Ramos (cell line): Measurements from ENCODE around the gene GCAT.

Experiments
- in situ Hi-C: fragments of 300-500 bp; cut with MboI; formaldehyde crosslinking; loops from one replicate; pipeline ENCODE4 v1.14.3; 2022; ENCODE audit warnings: low sequenced_read_pairs; ENCODE audit not compliant: unreplicated experiment

Gene GCAT

GRCh38 chr22:37807410-37808293, at the start of gene GCAT:
Gene GCAT (plus strand): TSS chr22:37807934. CDS start chr22:37807968, 34 bp downstream.
- in situ Hi-C loops: no loop called here

- in situ Hi-C loops: no loop called here
Observed at GRCh38 chr22:37758694-37759093, 49.0 kb upstream of the GCAT start.

DNA sequence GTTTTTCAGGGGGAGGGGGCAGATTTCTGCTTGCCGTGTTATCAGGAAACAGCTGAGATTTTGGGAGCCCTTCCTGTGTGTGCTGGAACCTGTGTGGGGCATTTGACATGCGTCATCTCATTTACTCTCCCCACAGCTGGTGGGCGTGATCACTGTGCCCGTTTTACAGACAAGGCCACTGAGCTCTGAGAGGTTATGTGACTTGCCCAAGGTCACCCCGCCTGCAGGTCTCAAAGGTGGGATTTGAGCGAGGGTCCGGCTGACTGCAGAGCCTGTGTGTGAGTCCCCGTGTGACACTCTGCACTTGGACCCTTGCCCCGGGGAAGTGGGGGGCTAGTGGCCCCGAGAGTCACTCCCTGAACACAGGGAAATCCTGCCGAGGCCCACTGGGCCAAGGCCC, 48.5 kb upstream of the GCAT start:
- in situ Hi-C loops: no loop called here

DNA sequence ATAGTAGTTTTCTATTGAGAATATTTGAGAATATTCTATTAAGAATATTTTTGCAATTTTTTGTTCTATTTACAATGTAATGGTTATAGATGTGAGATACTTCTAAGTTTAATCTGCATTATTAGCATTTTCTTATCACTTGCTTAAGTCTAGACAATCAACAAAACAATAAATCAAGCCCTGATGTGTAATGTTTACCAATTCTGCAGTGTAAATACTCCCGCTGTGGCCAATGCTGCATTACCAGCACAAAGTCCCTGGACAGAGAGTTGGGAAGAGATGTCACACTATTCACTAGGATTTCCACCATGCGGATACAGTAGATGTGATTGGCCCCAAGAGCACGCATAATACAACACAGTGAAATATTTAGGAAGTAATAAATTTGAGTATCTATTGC, 47.6 kb upstream of the GCAT start:
- in situ Hi-C loops: no loop called here

GRCh38 chr22:37762389-37762836, 45.3 kb upstream of the GCAT start:
- in situ Hi-C loops: no loop called here

- in situ Hi-C loops: no loop called here
Observed at GRCh38 chr22:37763012-37763411, 44.7 kb upstream of the GCAT start.

DNA sequence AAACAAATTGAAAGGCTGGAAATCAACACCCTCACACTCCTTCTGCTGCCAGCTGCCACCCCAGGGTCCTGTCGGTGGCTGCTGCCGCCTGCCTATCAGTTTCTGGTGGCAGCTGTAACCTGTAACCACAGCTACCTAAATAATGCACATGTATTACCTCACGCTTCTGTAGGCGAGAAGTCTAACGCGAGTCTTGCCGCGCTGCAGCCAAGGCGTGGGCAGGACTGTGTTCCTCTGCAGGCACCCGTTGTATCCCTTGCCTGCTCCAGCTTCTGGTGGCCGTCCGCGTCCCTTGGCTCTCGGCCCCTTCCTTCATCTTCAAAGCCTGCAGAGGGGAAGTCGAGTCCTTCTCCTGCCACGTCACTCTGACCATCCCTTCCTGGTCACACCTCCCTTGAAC, 44.1 kb upstream of the GCAT start:
- in situ Hi-C loops: no loop called here

DNA sequence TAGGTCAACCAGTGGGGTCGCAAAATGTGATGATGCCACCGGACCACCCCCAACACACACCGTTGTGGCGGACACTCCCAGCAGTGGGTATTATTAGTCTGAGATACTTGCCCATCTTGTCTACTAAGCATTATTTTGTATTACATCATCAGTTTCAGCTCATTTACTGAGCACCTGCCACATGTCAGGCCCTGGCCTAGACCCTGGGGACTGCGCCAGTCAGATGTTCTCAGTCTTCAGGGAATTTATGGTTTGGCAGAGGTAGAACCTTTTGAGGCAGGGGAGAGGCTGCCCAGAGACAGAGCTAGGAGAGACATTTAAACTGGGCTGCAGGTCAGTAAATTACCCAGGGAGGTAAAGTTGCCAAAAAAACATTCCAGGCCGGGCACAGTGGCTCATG, 43.1 kb upstream of the GCAT start:
- in situ Hi-C loops: no loop called here

DNA sequence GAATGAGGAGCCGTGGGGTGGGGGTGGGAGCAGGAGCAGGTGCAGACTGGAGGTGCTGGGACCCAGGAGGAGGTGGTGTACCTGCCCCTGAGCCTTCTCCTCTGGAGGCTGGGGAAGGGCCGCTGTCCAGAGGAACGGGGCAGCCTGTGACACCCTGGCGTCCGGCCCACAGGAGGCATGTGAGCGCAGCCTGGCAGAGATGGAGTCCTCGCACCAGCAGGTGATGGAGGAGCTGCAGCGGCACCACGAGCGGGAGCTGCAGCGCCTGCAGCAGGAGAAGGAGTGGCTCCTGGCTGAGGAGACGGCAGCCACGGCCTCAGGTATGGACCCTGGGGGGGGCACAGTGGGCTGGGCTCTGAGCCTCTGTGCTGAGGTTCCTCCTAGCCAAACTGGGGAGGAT, 42.2 kb upstream of the GCAT start:
- in situ Hi-C loops: no loop called here

- in situ Hi-C loops: no loop called here
Observed at GRCh38 chr22:37765953-37766576, 41.7 kb upstream of the GCAT start.

DNA sequence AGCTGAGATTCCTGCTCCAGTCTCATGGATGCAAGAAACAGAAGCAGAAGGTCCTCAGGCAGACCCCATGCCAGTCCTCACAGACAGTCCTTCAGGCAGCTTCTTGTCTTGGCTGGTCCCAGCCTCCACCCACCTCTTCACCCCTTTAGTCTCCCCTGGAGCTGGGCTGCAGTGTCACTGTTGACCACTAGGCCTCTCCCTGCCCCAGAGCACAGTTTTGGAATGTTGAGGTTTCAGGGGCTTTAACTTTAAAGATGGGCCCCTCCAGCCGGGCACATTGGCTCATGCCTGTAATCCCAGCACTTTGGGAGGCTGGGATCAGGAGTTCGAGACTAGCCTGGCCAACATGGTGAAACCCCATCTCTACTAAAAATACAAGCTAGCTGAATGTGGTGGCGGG, 39.5 kb upstream of the GCAT start:
- in situ Hi-C loops: no loop called here

GRCh38 chr22:37769056-37769455, 38.7 kb upstream of the GCAT start:
- in situ Hi-C loops: no loop called here

- in situ Hi-C loops: no loop called here
Observed at GRCh38 chr22:37771081-37771480, 36.7 kb upstream of the GCAT start.

DNA sequence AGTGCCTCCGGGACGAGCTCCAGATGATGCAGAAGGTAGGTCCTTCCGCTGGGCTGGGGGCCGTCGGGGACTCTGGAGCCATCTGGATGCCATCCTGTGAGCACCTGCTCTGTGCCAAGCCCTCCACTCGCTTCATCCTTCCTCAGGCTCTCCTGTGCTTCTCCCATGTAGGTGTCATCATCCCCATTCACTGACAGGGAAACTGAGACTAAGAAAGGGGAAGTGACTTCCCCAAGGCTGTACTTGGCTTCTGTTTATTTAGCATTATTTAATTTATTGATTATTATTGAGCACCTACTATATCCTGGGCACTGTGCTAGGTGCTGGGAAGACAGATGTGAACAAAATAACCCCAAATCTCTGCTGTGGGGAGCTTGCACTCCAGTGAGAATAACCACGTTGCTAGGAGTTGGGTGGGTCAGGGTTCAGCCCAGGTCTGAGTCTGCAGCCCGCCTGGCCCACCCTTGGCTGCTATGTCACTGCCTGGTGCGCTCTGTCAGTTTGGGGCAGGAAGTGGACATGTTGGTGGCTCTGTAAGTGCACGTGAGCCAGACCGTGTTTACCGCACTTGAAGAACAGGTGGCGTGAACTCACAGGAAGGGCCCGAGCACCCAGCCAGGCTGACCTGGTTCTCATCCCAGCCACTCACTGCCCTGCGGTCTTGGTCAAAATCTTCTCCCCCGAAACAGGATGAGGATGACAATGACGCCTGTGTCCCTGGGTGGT, 35.9 kb upstream of the GCAT start:
- in situ Hi-C loops: no loop called here

DNA sequence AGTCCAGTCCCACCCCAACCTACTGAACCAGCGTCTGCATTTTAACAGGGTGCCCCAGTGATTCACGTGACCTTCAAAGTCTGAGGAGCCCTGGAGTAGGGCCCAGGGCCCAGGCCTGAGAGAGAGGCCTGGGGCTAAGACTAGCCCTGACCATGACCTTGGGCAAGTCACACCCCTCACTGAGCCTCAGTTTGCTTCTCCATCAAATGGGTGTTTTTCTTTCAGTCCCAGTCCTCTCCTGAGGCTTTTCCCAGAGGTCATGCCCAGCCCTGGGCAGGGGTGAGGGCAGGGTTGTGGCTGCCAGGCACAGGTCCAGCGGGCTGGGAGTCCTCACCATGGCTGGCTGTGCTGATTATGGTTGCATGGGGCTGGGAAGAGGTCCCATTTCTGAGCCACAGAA, 33.0 kb upstream of the GCAT start:
- in situ Hi-C loops: no loop called here

DNA sequence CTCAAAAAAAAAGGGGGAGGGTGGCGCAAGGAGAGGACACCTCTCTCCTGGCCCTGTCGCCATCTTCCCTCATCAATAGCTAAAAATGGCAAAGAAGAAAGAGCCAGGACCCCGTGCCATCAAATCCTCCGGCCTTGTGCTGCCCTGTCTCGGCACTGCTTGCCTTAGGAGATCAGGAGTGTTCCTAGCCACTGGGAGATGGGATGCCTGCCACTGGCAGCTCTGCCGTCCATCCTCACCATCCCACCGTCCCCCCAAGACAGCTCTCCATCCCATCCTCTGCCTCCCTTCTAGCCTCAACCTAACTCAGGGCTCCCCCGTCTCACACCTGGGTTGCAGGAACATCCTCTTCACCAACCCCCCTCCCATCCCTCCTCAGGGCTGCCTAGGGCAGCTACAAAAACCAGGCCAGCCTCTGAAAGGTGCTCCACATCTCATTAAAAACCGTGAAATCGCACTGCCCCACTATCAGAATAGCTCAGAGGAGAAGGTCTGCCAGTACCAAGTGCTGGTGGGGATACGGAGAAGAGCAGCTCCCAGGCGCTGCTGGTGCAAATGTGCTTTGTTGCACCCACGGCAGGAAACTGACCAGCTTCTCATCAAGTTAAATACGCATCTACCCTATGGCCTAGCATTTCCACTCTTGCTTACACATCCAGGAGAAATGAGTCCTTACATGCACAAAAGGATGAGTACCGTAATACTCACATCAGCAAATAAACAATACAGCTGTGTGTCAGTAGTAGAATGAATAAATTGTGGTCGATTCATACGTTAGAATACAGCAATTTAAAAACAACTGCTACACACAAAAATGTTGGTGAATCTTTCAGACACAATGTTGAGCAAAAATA, 31.7 kb upstream of the GCAT start:
- in situ Hi-C loops: no loop called here

DNA sequence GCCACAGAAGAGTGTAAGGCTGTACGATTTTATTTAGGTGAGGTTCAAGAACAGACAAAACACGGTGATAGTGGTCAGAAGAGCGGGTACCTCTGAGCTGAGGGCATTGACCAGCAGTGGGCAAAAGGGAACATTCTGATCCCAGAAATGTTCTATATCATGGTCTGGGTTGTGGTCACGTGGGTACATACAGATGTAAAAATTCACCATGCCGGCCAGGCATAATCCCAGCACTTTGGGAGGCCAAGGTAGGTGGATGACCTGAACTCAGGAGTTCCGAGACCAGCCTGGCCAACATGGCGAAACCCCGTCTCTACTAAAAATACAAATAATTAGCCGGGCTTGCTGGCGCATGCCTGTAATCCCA, 31.1 kb upstream of the GCAT start:
- in situ Hi-C loops: no loop called here

DNA sequence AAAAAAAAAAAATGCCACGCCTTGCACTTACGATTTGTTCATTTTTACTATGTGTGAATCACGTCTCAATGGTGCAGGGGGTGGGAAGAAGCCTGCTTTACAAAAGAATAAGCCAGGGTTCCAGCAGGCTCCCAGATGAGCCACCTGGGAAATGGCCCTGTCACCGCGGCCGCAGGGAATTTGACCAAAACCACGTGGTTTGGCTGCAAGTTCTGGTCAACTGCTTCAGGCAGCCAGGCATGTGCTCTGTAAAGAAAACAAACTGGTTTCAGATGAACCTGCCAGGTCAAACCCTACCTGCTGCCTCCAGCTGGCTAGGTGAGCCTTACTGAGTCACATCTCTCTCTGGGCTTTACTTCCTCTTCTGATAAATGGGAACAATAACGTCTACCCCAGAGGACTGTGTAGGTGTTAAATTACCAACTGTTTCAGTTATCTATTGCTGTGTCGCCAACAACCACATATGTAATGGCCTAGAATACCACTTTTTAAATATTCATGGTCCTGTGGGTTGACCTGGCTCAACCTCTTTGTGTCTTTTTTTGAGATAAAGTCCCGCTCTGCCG, 30.5 kb upstream of the GCAT start:
- in situ Hi-C loops: no loop called here

GRCh38 chr22:37778370-37779009, 29.2 kb upstream of the GCAT start:
- in situ Hi-C loops: no loop called here
